GM19467 (cell line): Measurements from ENCODE around the gene PIP5KL1.

Experiments used
- ATAC-seq: cut with Tn5 transposase; IDR thresholded peaks from one replicate; pipeline ENCODE4 v1.9.1; 2021; ENCODE audit warnings: mild to moderate bottlenecking, moderate library complexity; ENCODE audit not compliant: unreplicated experiment

PIP5KL1 gene

DNA sequence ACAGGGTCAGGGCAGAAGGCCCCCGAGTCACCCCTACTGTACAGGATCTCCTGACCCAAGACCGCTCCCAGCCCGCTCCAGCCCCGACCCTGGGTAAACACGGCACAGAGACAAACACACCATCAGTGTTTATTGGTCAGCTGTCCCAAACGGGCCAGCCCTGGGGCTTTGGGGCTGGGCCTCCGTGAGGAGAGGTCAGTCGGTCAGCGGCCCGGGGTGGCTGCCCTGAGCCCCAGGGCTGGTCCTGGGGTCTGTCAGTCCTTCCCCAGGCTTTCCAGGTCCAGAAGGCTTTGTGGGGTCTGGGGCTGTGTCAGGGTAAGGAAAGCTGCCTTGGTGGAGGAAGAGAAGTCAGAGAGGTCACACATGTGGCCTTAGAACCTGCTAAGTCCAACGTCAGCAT, 4.4 kb upstream of the PIP5KL1 start:
- no peak for ATAC-seq

DNA sequence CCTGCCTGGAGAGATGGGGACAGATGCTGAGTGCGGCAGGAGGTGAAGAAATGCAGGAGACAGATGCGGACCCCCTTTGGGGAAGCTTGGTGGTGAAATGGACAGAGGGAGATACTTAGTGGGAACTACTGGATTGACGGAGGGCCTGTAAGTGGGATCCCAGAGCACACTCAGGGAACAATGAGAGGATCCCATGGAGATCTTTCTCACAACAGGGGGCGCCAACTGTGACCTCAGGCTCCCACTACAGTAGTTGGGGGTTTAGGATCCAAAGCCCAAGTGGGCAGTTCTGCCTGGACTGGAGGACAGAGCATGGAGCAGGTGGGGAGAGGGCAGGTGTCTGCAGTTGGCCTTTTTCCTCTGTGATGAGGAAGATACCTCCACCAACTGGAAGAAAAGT, 3.7 kb upstream of the PIP5KL1 start:
- ATAC-seq: no peak

DNA sequence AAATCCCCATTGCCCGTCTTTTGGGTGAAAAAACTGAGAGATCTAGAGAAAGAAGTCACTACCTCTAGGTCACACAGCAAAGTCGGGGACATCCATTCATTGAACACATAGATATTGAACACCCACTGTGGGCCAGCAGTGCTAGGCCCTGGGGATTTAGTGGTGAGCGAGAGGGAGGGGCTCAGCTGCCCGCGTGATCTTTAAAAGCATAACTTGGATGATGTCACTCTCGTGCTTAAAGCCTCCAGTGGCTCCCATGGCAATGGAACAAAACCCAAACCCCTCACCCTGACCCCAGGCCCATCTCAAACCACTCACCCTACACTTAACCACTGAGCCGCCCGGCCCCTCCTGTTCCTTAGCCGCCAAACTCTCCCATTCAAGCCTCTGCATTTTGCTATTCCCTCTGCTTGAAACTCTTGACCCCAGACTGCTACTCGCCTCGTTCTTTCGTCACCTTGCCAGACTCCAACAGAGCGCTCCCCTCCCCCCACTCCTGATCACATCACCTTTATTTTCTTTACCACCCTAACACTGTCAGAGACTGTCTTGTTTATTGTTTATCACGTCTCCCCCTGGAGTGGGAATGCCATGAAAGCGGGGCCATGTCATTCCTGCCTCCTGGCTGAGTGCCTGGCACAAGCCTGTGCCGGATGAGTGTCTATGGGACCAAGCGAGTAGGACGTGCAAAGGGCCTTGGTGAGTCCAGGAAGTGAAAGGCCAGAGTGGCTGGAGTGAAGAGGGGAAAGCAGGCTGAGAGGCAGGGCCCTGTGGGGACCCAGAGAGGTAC, 710 bp upstream of the PIP5KL1 start:
- ATAC-seq: no peak

DNA sequence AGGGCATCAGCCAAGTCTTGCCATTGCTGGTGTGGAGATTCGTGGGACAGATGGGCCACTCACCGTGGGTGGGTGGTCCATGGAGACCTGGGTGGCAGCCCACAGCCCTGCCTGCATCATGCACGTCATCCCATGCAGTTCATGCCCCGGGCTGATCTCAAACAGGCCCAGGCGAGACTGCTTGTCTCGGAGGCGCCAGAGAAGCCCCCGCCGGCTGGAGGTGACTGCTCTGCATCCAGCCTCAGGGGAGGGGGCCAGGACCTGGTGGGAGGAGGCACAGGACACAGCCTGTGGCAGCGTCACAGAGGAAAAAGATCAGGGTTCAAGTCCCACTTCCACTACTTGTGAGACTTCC, 975 bp downstream of the PIP5KL1 start:
- no peak for ATAC-seq

DNA sequence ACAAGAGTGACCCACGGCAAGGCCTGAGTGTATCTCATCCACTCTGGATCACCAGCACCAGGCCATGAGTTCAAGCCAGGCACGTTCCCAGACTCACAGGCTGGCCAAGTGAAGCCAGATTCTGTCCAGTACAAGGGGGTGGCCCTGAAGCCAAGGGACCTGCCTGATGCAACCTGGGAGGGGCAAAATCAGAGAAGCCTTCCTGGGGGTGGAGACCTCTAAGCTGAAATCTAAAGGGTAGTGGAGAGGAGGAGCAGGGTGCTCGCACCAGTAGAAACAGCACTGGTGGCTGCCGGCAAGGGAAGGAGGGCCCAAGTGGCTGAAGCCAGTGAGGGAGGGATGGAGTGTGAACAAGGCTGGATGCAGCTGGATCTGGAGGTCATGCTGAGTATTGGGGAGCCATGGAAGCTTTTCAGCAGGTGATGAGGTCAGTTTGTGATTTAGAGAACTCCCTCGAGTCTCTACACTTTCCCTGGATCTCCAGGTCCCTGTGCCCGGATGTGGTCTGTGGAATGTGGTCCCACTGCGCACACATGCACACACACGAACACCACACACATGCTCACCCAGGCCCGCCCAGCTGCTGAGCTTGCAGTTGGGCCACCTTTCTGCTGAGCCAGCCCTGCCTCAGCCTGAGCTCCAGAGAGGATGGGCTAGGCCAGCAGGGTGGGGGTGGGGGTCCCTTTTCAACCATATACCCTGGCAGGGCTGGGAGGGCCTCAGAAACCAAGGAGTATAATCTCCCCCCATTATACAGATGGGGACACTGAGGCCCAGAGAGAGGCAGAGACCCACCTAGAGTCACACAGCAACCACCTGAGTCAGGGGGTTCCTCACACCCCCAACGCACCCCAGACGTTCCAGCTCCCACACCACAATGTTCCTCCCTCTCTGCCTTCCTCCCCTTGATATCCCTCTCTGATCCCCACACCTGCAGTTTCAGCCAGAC, 1.6 kb downstream of the PIP5KL1 start:
- ATAC-seq: no peak

DNA sequence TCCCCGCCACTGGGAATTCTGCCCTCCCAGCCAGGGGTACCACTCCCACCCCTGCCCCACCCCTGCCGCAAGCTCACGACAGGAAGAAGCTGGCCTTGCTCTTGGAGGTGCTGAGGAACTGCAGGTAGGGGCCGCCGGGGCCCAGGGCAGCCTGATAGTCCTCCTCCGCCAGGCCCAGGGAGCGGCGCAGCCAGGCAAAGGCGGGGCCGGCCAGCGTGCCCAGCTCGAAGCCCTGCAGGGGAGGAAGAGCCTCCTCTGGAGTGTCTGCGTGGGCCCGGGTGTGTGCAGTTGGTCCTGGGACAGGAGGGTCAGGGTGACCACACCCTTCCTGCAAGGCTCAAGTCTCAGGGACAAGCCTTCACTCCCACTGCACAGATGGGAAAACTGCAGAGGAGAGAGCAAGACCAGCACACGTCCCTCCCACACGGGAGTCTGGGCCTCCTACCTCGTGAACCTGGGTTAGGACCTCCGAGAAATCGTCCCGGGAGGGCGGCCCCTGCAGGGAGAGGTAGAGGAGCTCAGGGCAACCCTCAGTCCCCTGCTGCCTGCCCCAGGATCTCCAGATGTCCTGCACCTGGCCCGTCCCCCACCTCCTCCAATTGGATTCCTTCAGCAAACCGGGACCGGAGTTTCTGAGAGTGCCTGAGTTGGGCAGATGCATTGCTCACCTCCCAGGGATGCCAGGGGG, 2.4 kb downstream of the PIP5KL1 start:
- ATAC-seq: no peak

DNA sequence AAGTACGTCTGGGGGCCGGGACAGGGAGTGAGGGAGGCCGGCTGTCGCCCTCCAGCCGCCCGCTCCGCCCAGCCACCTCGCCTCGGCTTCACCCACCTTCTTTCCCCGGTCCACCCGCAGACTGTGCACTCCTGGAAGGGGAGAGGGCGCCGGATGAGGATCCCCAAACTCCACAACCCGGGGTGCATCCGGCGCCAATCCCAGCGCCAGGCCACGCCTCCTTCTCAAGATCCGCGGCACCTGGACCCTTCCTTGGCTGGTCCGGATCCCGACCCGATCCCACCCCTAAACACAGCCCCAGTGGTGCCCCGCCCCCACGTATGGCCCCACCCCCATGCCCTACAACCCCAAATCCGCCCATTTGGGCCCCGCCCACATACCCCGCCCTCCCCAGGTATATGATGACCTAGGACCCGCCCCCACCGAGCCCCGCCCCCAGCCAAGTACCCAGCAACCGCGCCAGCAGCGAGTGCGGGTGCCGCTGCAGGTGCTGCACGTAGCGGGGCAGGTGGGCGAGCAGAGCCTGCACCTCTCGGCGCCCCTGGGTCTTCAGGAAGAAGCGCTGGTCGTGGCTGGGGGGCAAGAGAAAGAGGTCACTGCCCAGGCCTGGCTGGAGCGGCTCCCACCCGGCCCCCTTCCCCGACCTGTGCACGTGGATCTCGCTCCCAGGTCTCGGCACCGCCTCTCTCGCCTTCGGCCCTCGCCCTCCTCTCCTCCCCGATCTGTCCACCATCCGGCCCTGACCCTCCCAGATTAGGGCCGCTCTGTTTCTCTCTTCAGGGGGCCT, 3.2 kb downstream of the PIP5KL1 start:
- no peak for ATAC-seq

DNA sequence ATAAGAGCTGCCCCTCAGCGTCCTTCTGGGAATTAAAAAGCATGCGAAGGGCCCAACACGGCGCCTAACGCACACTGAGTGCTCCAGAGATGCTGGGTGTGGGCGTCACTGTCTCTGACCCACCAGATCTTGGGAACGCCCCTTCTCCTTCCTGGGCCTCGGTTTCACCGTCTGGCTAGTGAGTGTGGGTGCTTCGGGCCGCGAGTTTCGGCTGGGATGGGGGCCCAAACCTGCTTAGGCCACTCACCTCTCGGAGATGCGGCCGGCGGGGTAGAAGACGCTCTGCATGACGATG, 3.7 kb downstream of the PIP5KL1 start:
- no peak for ATAC-seq

DNA sequence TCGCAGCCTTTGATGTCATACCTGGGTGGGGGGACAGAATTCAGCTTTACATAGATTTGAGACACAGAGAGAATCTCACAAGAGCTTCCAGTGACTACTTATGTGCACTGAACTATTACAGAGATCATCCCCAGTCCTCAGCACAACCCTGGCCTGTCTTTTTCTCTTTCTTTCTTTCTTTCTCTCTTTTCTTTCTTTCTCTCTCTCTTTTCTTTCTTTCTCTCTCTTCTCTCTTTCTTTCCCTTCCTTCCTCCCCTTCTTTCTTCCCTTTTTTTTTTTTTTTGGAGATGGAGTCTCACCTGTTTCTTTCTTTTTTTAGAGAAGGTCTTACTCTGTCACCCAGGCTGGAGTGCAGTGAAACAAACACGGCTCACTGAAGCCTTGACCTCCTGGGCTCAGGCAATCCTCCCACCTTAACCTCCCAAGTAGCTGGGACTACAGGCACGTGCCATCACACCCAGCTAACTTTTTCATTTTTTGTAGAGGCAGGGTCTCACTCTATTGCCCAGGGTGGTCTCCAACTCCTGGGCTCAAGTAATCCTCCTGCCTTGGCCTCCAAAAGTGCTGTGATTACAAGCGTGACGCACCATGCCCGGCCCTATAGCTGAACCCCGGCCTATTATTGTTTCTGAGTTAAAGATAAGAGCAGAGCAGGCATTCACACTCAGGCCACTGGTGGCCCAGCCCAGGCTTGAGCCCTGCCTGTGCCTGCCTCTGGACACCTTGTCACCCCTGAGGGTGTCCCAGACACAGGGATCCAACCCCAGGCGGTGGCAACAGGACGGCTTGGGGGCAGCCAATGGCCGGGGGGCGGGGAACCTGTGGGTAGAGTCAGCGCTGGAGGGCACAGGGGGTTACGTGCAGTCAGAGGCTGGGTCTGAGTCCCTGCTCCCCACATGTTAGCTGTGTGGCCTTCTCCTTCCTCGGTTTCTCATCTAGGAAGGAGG, 4.3 kb downstream of the PIP5KL1 start:
- no peak for ATAC-seq

DNA sequence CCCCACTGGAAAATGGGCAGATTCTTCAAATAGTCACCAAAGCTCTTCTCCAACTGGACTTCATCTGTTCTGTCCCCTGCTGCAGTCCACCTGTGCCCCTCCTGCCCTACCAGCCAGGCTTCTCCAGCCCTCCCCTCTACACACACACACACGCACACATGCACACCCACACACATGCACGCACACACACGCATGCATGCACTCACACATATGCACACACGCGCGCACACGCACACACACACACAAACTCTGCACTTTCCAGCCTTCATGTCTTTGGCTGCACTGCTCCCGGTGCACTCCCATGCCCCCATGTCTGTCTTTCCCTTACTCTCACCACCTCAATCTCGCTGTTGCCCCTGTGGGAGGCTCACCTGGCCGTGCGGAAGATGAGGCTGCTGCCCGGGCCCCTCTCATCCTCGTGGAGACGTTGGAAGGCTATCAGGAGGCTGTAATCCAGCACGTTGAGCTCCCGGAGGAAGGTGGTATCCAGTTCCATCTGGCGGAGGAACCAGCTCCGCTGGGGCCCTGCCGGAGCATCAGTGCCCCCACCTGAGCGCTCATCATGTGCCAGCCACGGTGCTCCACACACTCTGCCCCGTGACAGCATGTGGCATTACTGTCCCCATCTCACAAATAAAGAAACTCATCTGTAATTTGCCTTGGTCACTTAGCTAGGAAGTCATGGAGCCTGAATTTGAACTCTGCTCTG, 5.7 kb downstream of the PIP5KL1 start:
- ATAC-seq: no peak

DNA sequence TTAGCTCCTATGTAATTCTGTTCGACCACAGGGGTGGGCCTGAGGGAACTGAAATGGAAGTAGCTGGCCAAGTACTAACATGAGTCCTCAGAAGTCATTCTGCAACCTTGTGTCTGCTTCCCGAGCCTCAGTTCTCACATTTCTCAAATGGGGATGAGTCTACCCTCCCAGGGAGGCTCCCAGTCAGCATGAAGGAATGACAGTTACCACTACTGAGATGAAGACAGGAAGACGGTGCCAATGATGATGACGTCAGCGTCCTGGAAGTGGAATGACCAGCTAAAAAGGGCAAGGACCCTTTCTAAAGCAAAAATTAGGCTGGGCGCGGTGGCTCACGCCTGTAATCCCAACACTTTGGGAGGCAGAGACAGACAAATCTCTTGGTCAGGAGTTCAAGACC, 6.8 kb downstream of the PIP5KL1 start:
- ATAC-seq: no peak

DNA sequence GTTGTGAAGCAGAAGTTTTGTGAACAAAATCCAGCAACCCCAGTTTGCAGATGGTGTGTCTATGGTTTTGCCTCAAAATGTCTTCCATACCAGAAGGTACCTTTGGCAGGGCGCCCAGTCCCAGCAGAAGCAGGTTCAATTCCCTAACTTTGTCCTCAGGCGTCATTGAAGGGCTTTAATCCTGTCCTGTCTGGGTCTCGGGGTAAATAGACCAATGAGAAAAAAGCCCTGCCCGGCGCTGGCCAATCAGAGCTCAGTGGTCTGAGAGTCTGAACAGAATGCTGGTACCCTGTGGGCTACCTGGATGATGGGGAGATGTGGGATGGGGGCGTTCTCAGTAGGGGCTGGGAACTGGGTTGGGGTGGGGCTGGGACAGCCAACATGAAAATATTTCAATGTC, 7.5 kb downstream of the PIP5KL1 start:
- no peak for ATAC-seq

DNA sequence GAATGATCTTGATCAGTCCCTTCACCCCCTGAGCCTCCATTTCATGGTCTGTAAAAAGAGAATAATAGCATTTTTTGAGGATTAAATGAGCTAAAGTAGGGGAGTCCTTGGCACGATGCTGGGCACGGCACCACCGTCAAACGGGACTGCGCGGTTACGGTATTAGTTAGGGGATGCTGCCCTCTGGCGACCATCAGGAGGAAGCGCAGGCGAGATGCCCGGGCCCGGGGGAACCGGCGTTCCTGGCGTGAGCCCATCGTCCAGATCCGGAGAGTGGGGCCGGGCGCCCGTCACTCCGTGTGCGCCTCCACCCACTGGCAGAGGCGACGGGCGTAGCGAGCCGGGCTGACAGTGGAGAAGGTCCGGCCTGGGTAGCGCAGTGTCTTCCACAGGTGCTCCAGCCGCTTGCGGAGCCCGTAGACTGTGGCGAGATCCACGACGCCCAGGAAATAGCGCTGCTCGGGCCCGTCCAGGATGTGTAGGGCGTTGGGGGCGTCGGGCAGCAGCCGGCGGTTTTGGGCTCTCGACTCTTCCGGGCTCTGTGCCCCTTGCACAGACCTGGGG, 8.9 kb downstream of the PIP5KL1 start:
- no peak for ATAC-seq

DNA sequence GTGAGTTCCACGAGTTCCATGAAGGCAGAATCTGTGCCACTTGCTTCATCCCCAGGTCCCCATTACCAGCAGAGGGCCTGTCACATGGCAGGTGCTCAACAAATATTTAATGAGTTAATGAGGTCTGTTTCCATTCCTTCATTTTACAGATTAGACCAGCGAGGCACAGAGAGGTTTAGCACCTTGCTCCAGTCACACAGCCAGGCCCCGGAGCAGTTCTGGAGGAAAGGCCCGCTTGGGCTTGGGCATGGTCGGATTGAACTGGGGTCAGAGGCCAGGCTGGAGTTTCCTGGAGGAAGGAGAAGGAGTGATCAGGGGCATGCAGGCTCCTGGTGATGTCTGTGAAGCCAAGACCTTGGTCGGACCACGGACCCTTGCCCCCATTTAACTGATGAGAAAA, 9.8 kb downstream of the PIP5KL1 start:
- no peak for ATAC-seq

DNA sequence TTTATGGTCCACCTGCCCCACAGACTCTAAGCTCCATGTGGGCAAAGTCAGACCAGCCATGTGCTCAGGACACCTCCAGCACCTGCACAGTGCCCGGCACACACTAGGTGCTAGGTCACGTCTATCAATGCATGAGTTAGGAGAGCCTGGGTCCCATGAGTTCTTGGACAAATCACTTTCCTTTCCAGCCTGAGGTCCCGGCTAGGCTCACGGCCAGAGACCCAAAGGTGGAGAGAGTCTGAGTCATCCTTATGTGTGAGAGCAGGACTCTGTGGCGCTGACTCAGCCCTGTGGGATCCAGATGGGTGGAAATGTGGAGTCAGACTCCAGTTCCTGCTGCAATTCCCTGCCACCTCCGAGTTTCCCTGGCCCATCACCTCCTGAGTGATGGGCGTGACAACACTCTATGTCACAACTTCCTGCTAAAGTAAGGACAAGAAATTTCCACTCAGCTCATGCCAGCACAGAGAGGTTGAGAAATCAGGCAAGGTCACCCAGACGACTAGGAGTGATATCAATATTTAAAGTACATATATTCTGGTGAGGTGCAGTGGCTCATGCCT, 11.2 kb downstream of the PIP5KL1 start:
- no peak for ATAC-seq

DNA sequence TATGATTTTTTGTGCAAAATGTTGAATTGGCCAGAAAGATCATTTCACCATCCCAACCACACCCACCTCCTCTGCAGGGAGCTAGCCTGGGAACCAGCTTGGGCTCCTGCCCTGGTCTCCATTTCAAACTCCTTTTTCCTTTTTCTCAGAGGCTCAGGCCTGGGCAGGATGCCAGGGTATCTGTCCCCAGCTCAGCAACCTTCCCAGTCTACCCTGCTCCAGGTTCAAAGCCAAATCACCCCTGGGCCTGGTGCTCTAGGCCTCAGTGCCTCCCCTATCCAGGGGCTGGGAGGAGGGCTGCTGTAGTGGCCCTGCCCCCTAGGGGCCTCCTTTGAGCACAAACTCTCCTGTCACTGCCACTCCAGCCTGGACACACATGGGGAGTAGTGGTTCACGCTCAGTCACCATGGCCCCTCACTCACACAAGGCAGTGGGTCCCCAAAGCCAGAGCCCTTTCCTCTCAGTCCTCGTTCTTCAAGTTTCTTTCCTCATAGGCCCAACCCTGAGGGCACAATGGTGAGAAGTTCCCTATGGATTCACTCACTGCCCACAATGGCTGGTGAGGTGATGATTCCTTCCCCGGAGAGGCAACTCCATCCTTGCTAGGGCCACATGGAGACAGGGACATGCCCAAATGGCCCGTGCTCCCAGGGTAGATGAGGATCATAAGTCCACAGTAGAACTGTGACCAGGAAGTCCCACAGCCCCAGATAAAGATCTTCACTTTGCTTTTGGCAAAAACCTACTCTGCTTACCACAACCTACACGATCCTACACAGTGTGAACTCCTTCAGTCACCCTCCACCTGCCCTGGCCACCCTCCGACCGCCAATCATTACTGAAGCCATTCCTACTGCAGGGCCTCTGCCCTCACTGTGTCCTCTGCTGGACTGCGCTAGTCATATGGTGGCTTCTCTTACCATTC, 12.1 kb downstream of the PIP5KL1 start:
- no peak for ATAC-seq

DNA sequence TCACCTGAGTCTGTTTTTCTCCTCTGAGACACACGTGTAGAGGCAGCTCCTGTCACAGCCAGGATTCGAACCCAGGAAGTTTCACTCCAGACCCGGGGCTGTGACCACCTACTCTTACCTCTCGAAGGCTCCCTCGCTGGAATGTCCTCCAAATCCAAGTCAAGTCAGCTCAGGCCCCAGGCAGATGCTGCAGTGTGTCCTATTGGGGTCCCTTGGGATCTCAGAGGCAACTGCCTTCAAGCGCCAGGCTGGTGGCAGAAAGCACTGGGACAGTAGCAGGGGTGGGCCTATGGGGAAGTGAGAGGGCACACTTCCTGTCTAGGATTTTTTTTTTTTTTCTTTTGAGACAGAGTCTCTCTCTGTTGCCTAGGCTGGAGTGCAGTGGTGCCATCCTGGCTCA, 13.0 kb downstream of the PIP5KL1 start:
- no peak for ATAC-seq
